NCI-H1436 treated with DMSO at 0.1 percent for 48 hours (cell line): ENCODE data around the gene C22orf42.
"Not testable (repeated sequence)": the region's sequence is repeated elsewhere in the genome, so short reads cannot be mapped to it uniquely, and the experiment has no call there.

ENCODE experiments used
- DNase-seq: peaks from one replicate; lab custom pipeline; 2025; lab: John Stamatoyannopoulos, UW

C22orf42 gene

GRCh38 chr22:32158712-32159533, at the start of gene C22orf42:
Gene C22orf42 (minus strand): TSS chr22:32159303. CDS start chr22:32159215, 88 bp downstream.
- no peak for DNase-seq

- no peak for DNase-seq
These were observed 49.6 kb upstream of the C22orf42 start for GRCh38 chr22:32208681-32209080.

GRCh38 chr22:32207971-32208480, 48.9 kb upstream of the C22orf42 start:
- DNase-seq = no peak

- DNase-seq = no peak
These were observed 48.0 kb upstream of the C22orf42 start for GRCh38 chr22:32206774-32207758.

GRCh38 chr22:32205974-32206773, 47.1 kb upstream of the C22orf42 start:
- no peak for DNase-seq

- DNase-seq = no peak
These were observed 46.0 kb upstream of the C22orf42 start, which contains the start of gene RFPL2 for GRCh38 chr22:32204856-32205722. Gene RFPL2 (minus strand): TSS chr22:32205073. CDS start chr22:32202451, 2,622 bp downstream.

GRCh38 chr22:32204040-32204855, 45.1 kb upstream of the C22orf42 start:
- no peak for DNase-seq

- no peak for DNase-seq
These were observed 44.3 kb upstream of the C22orf42 start for GRCh38 chr22:32203181-32204039.

GRCh38 chr22:32202539-32203180, 43.6 kb upstream of the C22orf42 start:
- no peak for DNase-seq

- DNase-seq = no peak
These were observed 43.0 kb upstream of the C22orf42 start for GRCh38 chr22:32202161-32202538.

- no peak for DNase-seq
These were observed 41.6 kb upstream of the C22orf42 start for GRCh38 chr22:32200752-32201151.

GRCh38 chr22:32199961-32200360, 40.9 kb upstream of the C22orf42 start:
- DNase-seq = no peak

GRCh38 chr22:32199341-32199740, 40.2 kb upstream of the C22orf42 start:
- no peak for DNase-seq

- not testable (repeated sequence) for DNase-seq
These were observed 38.6 kb upstream of the C22orf42 start for GRCh38 chr22:32197553-32198226.

GRCh38 chr22:32195900-32196299, 36.8 kb upstream of the C22orf42 start:
- DNase-seq = not testable (repeated sequence)

- DNase-seq = not testable (repeated sequence)
These were observed 34.2 kb upstream of the C22orf42 start for GRCh38 chr22:32193346-32193745.

GRCh38 chr22:32191021-32191420, 31.9 kb upstream of the C22orf42 start:
- not testable (repeated sequence) for DNase-seq

- no peak for DNase-seq
These were observed 26.7 kb upstream of the C22orf42 start for GRCh38 chr22:32185821-32186220.
